Activated CD4-positive, alpha-beta T cell treated with anti-CD3 and anti-CD28 coated beads, Interleukin-10, Interleukin-2, amounts not matched to agents 100 ng/mL and 50 ng/mL, durations not matched to agents 16 hours and 8 hours (primary cell): ENCODE measurements around the gene KCTD19.

Source experiments
- DNase-seq: peaks from one replicate; pipeline ENCODE4 v3.0.0-alpha.2; 2020

KCTD19 gene

DNA sequence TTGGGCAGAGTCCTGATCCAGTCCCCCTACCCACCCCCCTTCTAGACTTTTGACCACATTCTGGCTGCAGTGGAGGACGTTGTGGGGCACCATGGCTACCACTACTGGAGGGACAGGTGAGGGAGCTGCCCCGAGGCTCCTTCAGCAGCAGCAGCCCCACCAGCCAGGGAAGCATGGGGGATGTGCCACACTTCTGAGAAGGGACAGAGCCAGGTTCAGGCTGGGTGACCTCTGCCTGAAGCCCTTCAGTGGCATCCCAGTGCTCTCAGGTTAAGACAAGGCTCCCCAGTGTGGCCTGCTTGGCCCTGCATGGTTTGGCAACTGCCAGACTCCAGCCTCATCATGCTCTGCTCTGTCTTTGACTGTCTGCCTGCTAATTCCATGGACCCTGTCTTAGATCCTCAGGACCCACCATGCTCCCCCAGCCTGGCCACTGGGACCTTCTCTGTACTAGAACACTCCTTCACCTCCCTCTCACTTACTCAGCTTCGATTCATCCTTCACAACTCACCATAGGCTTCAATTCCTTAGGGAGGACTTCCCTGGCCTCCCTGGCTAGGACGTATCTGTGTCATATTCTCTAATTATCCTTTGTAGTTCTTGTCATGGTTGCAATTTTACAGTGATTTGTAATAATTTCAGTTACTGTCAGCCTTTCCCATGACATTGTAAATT, 68.9 kb downstream of the KCTD19 start:
- no peak for DNase-seq

DNA sequence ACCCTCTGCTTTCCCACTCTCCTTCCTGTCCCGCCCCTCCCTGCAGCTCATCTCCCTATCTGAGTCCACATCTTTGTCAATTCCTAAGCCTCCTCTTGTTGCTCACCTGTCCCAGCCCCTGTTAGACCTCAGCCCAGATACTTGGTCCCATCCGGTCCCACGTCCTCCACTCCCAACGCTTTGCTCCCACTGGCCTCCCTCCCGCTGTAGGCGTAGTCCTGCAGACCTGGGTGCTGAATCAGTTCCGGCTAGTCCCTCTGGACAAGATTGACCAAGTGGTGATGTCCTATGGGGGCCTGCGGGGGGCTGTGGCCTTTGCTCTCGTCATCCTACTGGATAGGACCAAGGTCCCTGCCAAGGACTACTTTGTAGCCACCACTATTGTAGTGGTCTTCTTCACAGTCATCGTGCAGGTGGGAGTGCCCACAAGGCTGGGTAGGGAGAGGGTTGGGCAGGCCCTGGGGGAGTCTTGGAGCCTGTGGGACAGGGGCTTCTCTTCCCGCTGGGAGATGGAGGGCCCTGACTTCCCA, 69.8 kb downstream of the KCTD19 start:
- no peak for DNase-seq

DNA sequence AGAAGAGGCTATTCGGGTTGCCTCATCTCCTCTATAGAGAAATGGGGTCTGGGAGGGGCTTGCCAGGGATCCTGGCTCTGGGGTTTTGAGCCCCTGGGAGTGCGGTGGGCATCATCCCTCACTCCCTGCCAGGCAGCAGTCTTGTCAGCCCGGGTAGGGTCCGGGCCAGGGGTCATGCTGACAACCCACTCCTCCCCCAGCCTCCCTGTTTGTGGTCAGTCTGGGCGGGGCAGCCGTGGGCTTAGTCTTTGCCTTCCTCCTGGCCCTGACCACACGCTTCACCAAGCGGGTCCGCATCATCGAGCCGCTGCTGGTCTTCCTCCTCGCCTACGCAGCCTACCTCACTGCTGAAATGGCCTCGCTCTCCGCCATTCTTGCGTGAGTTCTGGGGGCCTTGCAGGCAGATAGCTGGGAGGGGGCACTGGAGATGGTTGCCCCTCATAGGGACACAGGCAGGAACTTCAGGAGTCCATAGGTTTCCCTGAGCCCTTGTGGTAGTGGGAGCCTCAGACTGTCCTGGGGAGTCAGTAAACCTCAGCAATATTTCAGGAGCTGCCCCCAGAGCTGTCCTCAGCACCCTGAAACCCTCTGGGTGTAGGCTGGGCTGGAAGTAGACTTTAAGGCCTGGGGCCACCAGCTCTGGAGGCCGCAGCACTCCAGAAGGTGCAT, 70.9 kb downstream of the KCTD19 start:
- DNase-seq, result no peak

DNA sequence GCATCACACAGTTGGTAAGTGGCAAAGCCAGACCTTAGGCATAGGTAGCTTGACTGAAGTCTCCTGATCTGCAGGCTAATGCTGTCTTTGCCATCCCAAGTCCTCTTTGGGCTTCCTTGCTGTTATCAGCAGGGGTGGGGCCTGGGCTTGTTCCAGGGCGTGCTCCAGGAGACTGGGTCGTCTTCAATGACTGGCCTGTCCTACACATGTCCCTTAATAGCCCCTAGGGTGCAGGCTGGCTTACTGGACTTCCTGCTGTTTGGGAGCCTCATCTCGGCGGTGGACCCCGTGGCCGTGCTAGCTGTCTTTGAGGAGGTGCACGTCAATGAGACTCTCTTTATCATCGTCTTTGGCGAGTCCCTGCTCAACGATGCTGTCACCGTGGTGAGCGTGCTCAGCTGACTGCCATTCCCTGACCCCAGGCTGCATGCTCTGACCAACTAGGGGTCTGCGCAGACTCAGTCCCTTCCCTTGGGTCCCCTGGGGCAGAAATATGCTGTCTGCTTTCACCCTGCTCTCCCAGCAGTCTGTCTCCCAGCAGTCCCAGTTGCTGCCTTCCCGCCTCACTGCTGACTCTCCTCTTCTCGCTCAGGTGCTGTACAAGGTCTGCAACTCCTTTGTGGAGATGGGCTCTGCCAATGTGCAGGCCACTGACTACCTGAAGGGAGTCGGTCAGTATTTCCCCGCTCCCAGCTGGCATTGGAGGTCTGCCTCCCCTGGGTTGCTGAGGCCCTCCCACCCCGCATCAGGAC, 71.6 kb downstream of the KCTD19 start:
- DNase-seq, result no peak

DNA sequence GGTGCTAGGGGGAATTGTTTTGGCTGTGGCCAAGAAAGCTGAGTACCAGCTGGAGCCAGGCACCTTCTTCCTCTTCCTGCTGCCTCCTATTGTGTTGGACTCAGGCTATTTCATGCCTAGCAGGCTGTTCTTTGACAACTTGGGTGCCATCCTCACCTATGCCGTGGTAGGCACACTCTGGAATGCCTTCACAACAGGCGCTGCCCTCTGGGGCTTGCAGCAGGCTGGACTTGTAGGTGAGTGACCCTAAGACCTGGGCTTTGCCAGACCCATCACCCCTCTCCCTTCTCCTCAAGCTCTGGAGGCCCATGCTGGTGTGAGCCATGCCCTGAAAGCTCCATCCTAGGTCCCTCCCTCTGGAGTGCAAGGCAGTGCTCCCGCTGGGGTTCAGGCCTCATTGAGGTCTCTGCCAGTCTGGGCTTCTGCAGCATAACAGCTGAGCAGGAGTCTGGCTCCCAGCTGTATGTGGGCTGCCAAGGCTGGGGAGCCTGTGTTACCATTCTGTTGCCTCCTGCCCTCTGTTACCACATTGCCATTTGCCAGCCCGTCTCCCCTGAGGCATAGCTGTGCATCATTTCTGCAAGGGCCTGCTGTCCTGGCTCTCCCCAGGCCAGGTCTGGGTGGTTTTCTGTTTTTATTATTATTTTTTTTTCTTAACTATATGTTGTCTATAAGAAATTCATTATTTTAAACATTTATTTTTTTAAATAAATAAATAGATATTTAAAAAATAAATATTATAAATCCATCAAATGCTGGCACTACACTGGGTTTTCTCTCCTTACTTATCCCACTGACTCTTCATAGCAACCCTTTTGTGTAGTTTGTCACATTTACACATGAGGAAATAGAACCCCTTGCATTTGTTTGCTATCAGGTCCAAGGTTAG, 73.7 kb downstream of the KCTD19 start:
- no peak for DNase-seq

DNA sequence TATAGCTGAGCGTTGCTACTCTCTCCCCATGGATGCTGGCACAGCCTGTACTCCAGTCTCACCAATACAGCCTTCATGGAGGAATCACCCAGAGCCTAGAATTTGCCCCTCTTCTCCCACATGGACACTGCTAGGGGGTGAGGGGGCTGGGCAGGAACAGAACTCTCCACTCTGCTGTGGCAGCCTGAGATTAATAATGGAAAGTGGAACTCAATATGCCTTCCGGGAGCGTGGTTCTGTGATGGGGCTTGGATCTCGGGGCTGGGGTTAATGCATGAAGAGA, 76.6 kb downstream of the KCTD19 start:
- no peak for DNase-seq

DNA sequence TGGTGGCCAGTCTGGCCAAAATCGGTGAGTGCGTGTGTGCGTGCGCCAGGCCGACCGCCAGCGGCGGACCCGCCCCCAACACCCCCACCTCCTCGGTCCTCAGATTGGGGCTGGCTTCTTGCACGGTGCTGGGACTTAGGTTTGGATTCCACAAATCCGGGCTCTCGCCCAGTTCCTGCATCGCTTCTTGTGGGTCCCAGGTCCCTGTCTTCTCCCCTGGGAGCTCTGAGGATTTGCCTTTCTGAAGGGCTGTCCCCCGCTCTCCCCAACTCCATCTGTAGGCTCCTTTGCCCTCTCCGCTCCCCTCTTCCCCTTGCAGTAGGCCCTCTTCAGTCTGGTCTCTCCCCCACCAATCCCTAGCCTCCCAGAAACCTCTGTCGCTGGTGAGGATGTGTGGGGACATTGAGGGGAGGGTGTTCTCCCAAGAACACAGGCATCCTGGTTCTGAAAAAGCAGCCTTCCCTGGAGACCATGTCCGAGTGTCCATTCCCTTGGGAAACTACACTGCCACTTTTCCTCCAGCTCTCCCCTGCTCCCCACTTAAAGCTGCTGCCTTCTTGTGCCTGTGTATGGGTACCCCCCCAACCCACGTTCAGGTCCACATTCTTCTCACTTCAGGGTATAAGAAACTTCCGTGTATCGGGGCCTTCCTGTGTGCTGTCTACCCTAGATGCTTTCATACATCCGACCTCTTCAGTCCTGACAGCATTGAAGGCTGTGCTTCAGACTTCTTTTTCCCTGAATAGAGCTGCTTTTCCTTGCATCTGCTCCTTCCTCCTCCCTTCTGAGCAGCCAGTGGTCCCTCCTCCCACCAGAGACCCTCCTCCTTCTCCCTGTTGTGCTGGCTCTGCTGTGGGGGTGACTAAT, 77.1 kb downstream of the KCTD19 start:
- DNase-seq, result no peak

DNA sequence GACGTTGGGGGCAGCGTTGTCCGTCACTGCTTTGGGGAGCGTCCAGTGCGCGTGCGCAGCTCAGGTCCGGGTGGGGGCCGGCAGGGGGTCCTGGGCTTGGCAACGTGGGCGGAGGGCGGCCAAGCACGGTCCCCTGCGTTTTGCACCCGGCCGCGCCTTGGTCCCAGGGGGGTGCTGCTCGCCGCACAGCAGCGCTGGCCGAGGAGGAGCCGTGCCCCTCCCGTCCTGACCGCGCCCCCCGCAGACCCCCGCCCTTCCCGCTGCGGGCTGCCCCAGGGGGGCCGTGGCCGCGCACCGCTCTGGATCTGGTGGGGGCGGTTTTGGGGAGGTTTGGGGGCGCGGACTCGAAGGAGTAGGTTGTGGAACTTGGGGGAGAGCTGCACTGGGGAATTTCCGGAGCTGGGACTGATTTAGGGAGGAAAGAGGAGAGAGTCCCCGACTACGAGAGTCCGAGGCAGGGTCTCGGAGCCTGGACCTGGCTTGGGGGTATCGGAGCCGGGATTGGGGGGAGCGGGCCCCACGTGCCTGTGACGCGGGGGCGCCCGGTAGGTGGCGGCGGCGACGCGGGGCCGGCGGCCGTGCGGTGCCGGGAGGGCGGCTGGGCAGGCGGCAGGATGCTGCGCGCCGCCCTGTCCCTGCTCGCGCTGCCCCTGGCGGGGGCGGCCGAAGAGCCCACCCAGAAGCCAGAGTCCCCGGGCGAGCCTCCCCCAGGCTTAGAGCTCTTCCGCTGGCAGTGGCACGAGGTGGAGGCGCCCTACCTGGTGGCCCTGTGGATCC, 78.0 kb downstream of the KCTD19 start, which contains the start of gene SLC9A5:
SLC9A5 (plus strand) TSS at position 579 of the 777 bp plus-strand sequence; CDS start at position 615, 36 bp downstream.
- peak; percentile 34 for DNase-seq

DNA sequence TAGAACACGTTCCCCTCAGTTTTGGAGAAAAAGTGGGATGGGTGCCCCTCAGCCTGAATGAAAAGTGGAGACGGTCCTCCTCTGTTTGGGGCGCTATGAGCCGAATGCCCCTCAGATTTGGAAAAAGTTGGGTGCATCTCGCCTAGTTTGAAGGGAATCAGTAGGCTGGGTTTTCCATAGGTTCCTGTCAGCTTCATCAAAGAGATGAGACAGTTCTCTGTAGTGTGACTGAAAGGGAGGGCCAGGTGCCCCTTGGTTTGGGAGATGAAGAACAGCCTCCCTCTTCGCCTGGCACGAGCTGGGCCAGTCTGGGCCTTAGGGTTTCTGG, 78.5 kb downstream of the KCTD19 start:
- no peak for DNase-seq

DNA sequence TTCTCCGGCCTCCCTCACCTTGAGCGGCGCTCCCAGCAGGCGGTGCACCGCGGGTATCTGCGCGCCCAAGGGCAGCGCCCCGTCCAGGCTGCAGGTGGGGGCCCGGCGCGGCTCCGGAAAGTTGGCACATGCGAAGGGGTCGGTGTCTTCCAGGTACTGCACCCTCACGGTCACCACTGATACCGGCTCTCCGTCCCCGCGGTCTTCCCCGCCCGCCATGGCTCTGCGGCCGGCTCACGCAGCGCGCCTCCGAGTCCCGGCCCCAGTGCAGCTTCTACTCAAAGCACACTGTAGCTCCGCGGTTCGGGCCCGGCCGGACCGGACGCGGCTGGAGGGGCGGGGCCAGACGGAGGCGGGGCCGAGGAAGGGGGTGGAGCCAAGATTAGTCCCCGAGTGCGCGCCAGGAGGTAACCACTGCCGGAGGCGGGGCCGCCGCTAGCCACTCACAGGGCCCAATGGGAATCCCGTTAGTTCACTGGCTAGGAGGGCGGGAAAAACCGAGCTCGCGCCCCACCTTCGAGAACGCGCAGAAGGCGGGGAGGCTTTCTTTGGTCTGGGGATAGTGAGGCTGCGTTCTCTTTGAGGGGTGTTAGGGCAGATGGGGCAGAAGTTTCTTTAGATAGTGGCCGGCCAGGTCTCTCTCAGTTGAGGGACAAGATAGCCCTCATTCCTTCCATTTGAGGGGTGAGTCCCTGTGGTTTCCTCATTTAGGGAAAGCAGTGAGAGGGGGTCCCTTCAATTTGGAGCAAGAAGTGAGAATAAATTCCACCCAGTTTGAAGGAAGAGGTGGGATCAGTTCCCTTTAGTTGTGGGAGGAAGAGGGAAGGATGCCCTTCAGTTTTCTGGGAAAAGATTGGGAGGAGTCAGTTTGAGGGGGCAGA, 79.1 kb downstream of the KCTD19 start, which contains the start of gene FHOD1:
FHOD1 (minus strand) TSS at position 290 of the 881 bp plus-strand sequence; CDS start at position 219, 71 bp downstream.
- DNase-seq, result peak; percentile 99

DNA sequence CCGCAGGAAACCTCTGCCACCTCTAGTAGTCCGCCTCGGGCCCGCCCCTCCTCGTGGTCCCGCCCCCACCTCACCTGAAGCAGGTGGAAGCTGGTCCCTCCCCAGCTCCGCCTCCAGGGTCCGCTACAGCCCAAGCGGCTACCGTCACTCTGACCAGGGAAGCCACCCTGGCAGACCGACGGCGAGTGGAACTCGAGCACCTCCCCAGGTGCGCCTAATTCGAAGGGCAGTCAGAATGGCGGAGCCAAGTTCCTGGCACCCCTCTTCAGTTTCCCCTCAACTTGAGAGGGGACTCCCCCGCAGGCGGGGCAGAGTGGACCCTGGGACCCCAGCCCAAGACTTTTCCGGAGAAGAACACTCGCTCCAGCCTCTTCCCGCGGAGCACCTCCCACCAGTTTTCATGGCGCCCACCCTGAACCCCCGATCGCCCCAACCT, 79.8 kb downstream of the KCTD19 start:
- DNase-seq, result no peak

DNA sequence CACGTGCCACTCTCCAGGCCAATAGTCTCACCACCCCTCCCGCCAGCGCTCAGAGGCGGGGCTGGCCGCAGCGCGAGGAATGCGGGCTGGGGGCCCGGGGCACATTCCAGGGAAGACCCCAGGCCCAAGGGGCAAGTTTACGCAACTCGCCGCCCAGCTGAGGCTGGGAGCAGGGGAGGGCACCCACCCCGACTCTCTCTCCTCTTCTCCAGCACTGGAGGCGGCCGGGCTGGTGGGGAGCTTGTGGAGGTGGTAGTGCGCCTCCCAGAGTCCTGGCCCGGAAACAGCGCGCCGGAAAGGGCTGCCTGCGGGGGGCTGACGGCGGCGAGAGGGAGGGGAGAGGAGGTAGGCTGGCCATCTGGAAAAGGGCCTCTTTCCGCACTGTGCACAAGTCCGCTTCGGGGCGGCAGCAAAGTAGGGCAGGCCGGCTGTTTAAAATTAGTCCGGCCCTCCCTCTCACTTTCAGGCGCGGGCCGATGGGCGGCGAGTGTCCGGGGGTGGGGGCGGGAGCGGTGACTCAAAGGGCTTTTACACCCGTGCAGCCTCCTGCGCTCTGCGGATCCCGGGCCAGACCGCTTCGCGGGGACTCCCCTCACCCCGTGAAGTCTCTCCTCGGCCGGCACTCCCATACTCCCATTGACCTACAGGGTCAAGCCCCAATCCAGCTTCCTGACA, 80.3 kb downstream of the KCTD19 start:
- DNase-seq, result peak; percentile 62

DNA sequence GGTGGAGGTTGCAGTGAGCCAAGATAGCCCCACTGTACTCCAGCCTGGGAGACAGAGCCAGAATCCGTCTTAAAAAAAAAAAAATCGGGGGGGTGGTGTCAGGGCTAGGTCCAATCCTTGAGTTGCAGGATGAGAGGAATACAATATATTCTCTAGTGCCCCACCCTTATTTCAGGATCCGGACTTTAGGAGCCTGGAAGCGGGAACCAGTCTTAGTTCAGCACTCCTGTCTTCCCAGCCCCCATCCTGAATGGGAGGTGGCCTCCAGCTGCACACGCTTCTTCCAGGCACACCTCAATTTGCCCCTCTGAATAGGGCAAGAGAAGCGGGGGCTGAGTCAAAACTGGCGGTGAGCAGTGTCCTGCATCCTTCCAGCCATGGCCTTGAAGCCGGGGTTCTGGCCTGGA, 80.9 kb downstream of the KCTD19 start:
- DNase-seq, result peak; percentile 26

DNA sequence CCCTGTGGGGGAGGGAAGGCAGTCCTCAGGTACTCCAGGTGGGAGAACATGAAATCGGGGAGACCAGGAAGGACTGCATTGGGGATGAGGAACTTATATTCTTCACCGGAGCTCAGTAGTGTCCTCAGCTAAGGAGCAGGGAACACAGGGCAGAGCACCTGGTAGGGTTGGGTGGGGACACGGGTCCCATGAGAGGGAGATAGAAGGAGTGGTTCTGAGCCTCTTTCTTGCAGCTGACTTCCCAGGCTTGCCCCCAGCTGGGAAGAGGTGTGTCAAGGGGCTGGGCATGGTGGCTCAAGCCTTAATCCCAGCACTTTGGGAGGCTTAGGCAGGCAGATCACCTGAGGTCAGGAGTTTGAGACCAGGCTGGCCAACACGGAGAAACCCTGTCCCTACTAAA, 81.4 kb downstream of the KCTD19 start:
- DNase-seq, result no peak

DNA sequence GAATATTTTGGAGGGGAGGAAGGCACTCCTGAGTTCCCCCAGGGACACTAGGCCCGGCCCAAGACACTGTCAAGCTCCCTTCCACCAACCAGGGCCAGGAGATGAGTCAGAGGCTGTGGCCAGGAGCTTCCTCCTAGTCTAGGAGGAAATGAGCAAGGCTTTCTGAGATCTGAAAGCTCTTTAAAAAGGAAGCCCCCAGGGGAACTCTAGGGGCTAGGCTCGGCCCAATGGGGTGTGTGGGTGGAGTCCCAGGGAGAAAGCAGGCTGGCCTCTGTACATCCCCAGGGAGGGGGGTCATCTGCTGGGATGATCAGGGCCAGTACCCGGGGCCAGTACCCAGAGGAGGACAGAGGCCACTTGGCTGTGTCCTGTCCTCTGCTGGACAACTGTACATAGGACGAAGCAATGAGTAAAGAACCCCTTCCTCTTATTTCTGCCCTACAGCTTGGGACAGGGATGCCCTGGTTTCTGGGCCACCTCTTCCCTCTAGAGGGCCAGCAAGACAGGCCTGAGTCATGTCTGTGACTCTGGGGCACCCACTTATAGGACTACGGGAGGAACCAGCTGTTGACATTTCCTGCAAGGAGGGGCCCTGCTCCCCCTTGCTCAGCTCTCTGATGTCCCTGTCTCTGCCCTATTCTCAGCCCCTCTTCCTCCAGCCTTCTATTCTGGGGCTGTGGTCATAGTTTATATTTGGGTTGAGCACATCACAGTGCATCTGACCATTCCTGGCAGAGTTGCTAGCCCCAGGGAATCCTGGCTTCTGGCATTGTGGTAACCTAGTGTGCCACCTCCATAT, 82.0 kb downstream of the KCTD19 start:
- peak; percentile 94 for DNase-seq

DNA sequence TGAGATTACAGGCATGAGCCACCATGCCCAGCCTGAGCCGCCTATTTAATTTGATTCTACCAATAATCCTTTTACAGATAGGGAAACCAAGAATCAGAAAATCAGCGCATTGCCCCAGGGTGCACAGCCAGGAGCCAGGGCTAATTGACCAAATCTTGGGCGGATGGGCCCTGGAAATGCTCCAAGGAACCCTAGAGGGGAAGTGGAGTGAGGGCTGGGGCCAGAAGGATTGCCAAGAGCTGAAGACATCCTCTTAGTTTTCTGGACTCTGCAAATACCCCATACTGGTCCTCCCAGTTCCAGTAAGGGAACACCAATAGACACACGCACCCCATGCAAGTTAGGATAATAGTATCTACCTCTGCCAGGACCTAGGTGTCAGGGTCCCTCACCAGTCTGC, 83.1 kb downstream of the KCTD19 start:
- no peak for DNase-seq

DNA sequence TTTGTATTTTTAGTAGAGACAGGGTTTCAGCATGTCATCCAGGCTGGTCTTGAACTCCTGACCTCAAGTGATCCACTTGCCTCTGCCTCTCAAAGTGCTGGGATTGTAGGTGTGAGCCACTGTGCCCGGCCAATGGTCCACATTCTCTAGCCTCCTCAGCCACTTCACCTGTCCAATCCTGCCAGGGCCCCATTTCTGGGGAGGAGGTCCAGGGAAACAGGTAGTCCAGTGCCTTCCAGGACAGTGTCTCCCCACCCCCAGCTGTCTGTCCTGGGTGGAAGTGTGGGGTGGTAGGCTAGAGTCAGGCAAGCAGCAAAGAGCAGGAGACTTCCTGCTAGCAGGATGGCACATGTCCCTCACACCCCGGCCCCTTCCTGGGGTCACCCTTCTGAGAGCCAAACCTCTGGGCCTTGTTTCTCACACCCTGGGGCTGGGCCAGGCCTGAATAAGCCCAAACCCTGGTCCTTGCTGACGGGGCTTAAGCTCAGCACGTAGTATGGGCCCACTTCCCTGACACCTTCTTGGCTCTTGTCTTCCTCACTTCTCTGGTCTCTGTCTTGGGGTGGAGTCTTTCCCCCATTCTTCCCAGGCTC, 84.3 kb downstream of the KCTD19 start:
- DNase-seq, result no peak
